Endothelial cell (in vitro differentiated cells): ENCODE measurements around the gene PRKCG. TPM values are rescaled to one million over a fixed set of nuclear protein-coding genes. Genes with fewer than 3 reads are reported as not detected.

Experiments used
- DNase-seq: peaks from one replicate; pipeline ENCODE4 v3.0.0; 2021; ENCODE audit warnings: low spot score
- H3K27ac Mint-ChIP-seq: one replicate; pipeline ENCODE4 v1.8.0; 2021; ENCODE audit warnings: mixed read lengths, inconsistent platforms; ENCODE audit not compliant: unreplicated experiment
- H3K27me3 Mint-ChIP-seq: one replicate; pipeline ENCODE4 v1.8.0; 2021; ENCODE audit warnings: mild to moderate bottlenecking, moderate library complexity, mixed read lengths, inconsistent platforms; ENCODE audit not compliant: unreplicated experiment
- H3K36me3 Mint-ChIP-seq: one replicate; pipeline ENCODE4 v1.8.0; 2021; ENCODE audit warnings: mild to moderate bottlenecking, low read depth, mixed read lengths, inconsistent platforms; ENCODE audit not compliant: unreplicated experiment
- H3K4me1 Mint-ChIP-seq: one replicate; pipeline ENCODE4 v1.8.0; 2021; ENCODE audit warnings: mild to moderate bottlenecking, mixed read lengths, inconsistent platforms; ENCODE audit not compliant: unreplicated experiment
- H3K4me3 Mint-ChIP-seq: one replicate; pipeline ENCODE4 v1.8.0; 2021; ENCODE audit warnings: mild to moderate bottlenecking, mixed read lengths, inconsistent platforms; ENCODE audit not compliant: unreplicated experiment
- H3K9me3 Mint-ChIP-seq: one replicate; pipeline ENCODE4 v1.8.0; 2021; ENCODE audit warnings: mixed read lengths, inconsistent platforms; ENCODE audit not compliant: unreplicated experiment
- total RNA-seq: library from RNA; stranded (reverse); fragmentation: NEBNext Ultra II Directional; extraction: Animal tissue kit (Norgen Biotek cat#: 25700); gene quantifications from one replicate; pipeline ENCODE4 v1.2.1, GENCODE V29; 2021; ENCODE audit not compliant: unreplicated experiment
- TF ChIP-seq, protein P1 (sequence below): fragments of 200-600 bp; sonication (generic); IDR thresholded peaks from one replicate; pipeline ENCODE4 v1.5.0; 2021; ENCODE audit warnings: antibody characterized with exemption; ENCODE audit not compliant: unreplicated experiment

Gene PRKCG
- total RNA-seq, 1 donor from 2014 or later: 0.92 TPM

DNA sequence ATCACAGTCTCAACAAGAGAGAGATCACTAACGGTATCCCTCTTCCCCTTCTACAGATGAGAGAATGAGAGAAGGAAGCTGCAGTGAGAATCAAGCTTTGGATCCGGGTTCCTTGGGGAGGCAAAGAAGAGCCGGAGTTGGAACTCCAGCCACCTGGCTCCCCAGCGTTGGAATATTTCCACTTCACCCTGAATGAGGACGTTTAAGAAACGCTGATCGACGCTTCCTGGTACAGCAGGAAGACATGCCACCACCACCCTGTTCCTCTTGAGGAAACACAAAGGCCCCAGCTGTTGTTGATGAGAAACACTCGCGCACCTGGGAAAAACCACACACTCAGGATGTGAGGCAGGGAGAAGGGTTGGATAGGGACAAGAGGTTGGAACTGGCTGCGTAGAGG is 69.4 kb downstream of the PRKCG start:
- no peak for DNase-seq
- peak overlapping the region; percentile 33 for H3K4me3 Mint-ChIP-seq
- H3K4me1 Mint-ChIP-seq: peaks cover 13% of the 10 kb centered on the region
- H3K27me3 Mint-ChIP-seq: peaks cover 5% of the 10 kb centered on the region
- TF ChIP-seq, protein P1, sequence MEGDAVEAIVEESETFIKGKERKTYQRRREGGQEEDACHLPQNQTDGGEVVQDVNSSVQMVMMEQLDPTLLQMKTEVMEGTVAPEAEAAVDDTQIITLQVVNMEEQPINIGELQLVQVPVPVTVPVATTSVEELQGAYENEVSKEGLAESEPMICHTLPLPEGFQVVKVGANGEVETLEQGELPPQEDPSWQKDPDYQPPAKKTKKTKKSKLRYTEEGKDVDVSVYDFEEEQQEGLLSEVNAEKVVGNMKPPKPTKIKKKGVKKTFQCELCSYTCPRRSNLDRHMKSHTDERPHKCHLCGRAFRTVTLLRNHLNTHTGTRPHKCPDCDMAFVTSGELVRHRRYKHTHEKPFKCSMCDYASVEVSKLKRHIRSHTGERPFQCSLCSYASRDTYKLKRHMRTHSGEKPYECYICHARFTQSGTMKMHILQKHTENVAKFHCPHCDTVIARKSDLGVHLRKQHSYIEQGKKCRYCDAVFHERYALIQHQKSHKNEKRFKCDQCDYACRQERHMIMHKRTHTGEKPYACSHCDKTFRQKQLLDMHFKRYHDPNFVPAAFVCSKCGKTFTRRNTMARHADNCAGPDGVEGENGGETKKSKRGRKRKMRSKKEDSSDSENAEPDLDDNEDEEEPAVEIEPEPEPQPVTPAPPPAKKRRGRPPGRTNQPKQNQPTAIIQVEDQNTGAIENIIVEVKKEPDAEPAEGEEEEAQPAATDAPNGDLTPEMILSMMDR: no peak
- peaks cover 3% of the 10 kb centered on the region for H3K36me3 Mint-ChIP-seq
- H3K27ac Mint-ChIP-seq: peak overlapping the region; percentile 76
- H3K9me3 Mint-ChIP-seq: no peaks in the 10 kb centered on the region

GRCh38 chr19:53951947-53952346 is 70.0 kb downstream of the PRKCG start:
- Mint-ChIP-seq H3K9me3 (no peaks in the 10 kb centered on the region), H3K27me3 (peaks cover 5% of the 10 kb centered on the region), H3K4me3 (peak overlapping the region; percentile 33), H3K4me1 (peaks cover 13% of the 10 kb centered on the region), H3K27ac (peak overlapping the region; percentile 76), H3K36me3 (peaks cover 3% of the 10 kb centered on the region)
- TF ChIP-seq, protein P1: no peak
- DNase-seq: no peak

GRCh38 chr19:53953383-53953782 is 71.4 kb downstream of the PRKCG start:
- no peak overlapping the region for H3K27ac Mint-ChIP-seq
- peaks cover 3% of the 10 kb centered on the region for H3K36me3 Mint-ChIP-seq
- DNase-seq: no peak
- peaks cover 16% of the 10 kb centered on the region for H3K4me1 Mint-ChIP-seq
- H3K27me3 Mint-ChIP-seq: peaks cover 2% of the 10 kb centered on the region
- H3K9me3 Mint-ChIP-seq: no peaks in the 10 kb centered on the region
- no peak overlapping the region for H3K4me3 Mint-ChIP-seq
- TF ChIP-seq, protein P1: no peak

Other genes starting within 250 kb of the PRKCG start
- 2.1 TPM for gene NLRP12, start 57.9 kb upstream of the PRKCG start, total RNA-seq
- 123 TPM for gene MYADM, start 14.3 kb upstream of the PRKCG start, total RNA-seq
- 0.51 TPM for gene CACNG7, start 27.1 kb downstream of the PRKCG start, total RNA-seq
- gene CACNG8, start 80.7 kb downstream of the PRKCG start, total RNA-seq: 12.9 TPM
- 0.21 TPM for gene CACNG6, start 109.4 kb downstream of the PRKCG start, total RNA-seq
- 2.2 TPM for gene VSTM1, start 181.7 kb downstream of the PRKCG start, total RNA-seq
- gene TARM1, start 199.2 kb downstream of the PRKCG start, total RNA-seq: not detected
- 0.21 TPM for gene OSCAR, start 218.6 kb downstream of the PRKCG start, total RNA-seq
- gene NDUFA3, start 220.7 kb downstream of the PRKCG start, total RNA-seq: 126 TPM
- gene TFPT, start 233.5 kb downstream of the PRKCG start, total RNA-seq: 24.8 TPM
- gene PRPF31, start 233.6 kb downstream of the PRKCG start, total RNA-seq: 71.7 TPM